GM12865 (cell line): ENCODE results near the gene REEP3.

Experiments used
- DNase-seq: peaks from one replicate; pipeline ENCODE4 v3.0.0; 2010; ENCODE audit warnings: low read depth
- H3K4me3 ChIP-seq: 2 replicates; pipeline ENCODE4 v1.5.1; 2011; ENCODE audit warnings: mild to moderate bottlenecking, low read depth, low read length, control low read depth
- TF ChIP-seq, protein P1 (sequence below): IDR thresholded peaks from 2 replicates; pipeline ENCODE4 v1.5.1; 2011; ENCODE audit warnings: low read length, control low read depth, low read depth, inconsistent platforms; ENCODE audit not compliant: insufficient read depth; ENCODE audit errors: missing control alignments

The REEP3 gene

GRCh38 chr10:63630931-63631680, 109.9 kb downstream of the REEP3 start:
- no peak for DNase-seq
- peak overlapping the region; percentile 96 for H3K4me3 ChIP-seq
- TF ChIP-seq, protein P1, sequence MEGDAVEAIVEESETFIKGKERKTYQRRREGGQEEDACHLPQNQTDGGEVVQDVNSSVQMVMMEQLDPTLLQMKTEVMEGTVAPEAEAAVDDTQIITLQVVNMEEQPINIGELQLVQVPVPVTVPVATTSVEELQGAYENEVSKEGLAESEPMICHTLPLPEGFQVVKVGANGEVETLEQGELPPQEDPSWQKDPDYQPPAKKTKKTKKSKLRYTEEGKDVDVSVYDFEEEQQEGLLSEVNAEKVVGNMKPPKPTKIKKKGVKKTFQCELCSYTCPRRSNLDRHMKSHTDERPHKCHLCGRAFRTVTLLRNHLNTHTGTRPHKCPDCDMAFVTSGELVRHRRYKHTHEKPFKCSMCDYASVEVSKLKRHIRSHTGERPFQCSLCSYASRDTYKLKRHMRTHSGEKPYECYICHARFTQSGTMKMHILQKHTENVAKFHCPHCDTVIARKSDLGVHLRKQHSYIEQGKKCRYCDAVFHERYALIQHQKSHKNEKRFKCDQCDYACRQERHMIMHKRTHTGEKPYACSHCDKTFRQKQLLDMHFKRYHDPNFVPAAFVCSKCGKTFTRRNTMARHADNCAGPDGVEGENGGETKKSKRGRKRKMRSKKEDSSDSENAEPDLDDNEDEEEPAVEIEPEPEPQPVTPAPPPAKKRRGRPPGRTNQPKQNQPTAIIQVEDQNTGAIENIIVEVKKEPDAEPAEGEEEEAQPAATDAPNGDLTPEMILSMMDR = no peak

DNA sequence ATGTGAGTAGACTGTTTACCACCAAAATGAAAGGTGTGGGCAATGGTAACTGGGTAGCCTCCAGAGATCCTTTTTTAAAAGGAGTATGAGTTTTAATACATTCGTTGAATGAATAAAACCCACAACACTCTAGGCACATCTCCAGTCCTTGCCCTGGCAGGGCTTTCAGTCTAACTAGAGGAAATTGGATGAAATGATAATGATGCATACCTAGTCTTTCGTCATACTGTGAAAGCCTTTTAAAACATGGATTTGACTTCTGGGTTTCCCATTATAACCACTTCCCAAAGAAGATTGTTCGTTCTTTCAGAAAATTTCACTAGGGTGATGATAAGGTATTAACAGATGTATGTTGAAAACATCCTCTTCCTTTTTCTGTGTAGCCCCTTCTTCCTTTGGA, 110.8 kb downstream of the REEP3 start:
- DNase-seq = no peak
- TF ChIP-seq, protein P1 = no peak
- no peak overlapping the region for H3K4me3 ChIP-seq

DNA sequence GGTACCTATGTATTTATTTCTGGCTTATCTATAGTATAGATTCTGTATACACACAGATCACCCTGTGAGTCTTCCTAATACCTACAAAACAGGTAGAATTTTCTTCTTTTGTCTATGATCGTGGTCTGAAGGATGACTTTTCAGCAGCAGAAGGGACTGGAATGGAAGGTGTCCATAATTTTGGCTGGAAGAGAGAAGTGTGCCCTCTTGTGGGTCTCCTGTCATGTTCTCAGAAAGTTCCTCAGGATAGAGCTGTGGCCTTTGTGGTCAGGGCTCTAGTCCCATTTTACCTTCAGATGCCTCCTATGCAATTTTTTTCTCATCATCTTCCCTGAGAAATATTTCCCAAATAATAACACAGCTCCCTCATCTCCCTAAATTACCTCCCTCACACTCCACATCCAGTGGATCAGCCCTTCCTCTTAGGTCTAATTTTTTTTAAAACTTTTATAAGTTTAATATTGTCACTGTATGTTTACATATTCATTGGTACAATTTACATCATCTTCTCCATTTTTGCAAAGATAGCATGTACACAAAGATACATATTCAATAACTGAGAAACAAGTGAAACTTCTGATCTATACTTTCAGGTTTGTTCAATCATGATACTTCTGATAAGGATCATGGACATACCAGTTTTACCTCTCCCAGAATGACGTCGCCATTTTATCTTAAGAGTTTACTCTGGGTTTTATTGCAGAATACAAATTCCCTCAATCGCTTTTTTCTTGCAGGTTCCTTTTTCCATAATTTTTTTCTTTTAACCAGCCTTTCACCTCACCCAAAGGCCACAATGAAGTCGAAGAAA, 112.7 kb downstream of the REEP3 start:
- no peak for DNase-seq
- TF ChIP-seq, protein P1 = peak; percentile 3
- H3K4me3 ChIP-seq = no peak overlapping the region

DNA sequence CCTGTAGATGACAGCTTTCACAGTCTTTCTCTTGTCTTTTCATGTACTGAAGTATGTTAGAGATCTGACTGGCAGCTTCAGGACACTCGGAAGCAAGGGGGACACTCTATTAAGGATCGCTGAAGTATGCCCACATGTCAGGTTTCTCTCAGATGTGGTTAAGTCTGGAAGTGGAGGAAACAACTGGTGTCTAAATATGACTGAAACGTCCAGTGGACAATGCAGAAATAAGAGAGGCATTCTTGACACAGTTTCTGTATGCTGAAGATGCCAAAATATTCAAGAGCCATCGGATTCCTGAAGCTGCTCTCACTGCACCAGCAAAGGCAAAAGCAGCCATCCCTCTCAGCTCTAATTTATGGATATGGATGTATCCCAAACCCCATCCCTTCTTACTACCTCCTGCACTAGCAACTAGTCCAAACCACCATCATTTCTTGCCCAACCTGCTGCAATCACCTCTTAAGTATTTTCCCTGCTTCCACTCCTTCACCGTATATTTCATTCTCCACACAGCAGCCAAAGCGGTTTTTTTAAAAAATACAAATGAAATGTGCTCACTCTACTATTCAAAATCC, 113.4 kb downstream of the REEP3 start:
- TF ChIP-seq, protein P1 = no peak
- H3K4me3 ChIP-seq = no peak overlapping the region
- DNase-seq = no peak

GRCh38 chr10:63636812-63637211, 115.6 kb downstream of the REEP3 start:
- TF ChIP-seq, protein P1 = no peak

DNA sequence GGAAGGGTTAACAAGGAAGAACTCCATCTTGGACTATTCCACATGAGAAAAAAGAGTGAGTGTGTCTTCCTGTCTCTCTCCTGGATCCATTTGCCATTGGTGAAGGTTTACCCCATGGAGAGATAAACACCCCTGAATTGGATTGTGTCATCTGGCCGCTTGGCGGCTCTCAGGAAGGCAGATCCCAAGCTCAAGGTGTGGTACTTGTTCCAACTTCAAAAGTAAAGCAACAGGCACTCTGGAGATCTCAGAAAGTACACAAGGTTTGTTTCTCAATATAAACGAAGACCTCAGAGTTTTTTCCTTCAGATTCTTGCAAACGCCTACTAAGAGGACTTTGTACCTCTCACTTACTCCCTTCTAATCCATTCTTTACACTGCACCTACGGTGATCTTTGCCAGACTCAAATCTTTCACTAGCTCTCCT, 116.7 kb downstream of the REEP3 start:
- TF ChIP-seq, protein P1 = no peak
- no peak overlapping the region for H3K4me3 ChIP-seq
- DNase-seq = no peak

More at GRCh38 chr10:63636812-63637211, 115.6 kb downstream of the REEP3 start:
- DNase-seq = peak; percentile 44
- no peak overlapping the region for H3K4me3 ChIP-seq
